K562 (cell line): ENCODE data around the gene PALLD. TPM values are rescaled to one million over a fixed set of nuclear protein-coding genes. Genes with fewer than 3 reads are reported as not detected.

Source experiments
- CHD2 ChIP-seq: IDR thresholded peaks from 2 replicates; pipeline ENCODE4 v1.6.1; 2011; ENCODE audit warnings: low read depth, low read length
- EHMT2 ChIP-seq: fragments of 450-650 bp; IDR thresholded peaks from 2 replicates; pipeline ENCODE4 v1.6.1; 2018; ENCODE audit warnings: antibody characterized with exemption
- HIVEP1 ChIP-seq: fragments of 250-450 bp; sonication (Bioruptor Pico); IDR thresholded peaks from 2 replicates; pipeline ENCODE4 v1.4.0; 2020; ENCODE audit warnings: mild to moderate bottlenecking
- MTA3 ChIP-seq: fragments of 450-650 bp; formaldehyde crosslinking; IDR thresholded peaks from 2 replicates; pipeline ENCODE4 v1.6.1; 2017; ENCODE audit warnings: mild to moderate bottlenecking, borderline replicate concordance
- NCOR1 ChIP-seq: fragments of 450-650 bp; IDR thresholded peaks from 2 replicates; pipeline ENCODE4 v1.6.1; 2016; ENCODE audit warnings: mild to moderate bottlenecking, moderate library complexity
- NUFIP1 ChIP-seq: fragments of 450-650 bp; IDR thresholded peaks from 2 replicates; pipeline ENCODE4 v1.6.1; 2018; ENCODE audit not compliant: partially characterized antibody
- RFX5 ChIP-seq: IDR thresholded peaks from 2 replicates; pipeline ENCODE4 v1.6.1; 2011; ENCODE audit warnings: low read depth, mild to moderate bottlenecking, improper control_type of control experiment, low read length
- ZFP1 ChIP-seq: fragments of 450-650 bp; formaldehyde crosslinking; IDR thresholded peaks from 2 replicates; pipeline ENCODE4 v1.4.0; 2020; ENCODE audit warnings: mild to moderate bottlenecking, mixed read lengths
- ZNF121 ChIP-seq: sonication (generic); formaldehyde crosslinking; conservative IDR thresholded peaks from 2 replicates; pipeline ENCODE4 v1.8.0; 2022; ENCODE audit warnings: missing genetic modification reagents
- ZNF133 ChIP-seq: fragments of 250-450 bp; sonication (Bioruptor Pico); IDR thresholded peaks from 2 replicates; pipeline ENCODE4 v1.4.0; 2020; ENCODE audit warnings: mild to moderate bottlenecking
- ZNF224 ChIP-seq: sonication (generic); formaldehyde crosslinking; IDR thresholded peaks from 2 replicates; pipeline ENCODE4 v1.8.0; 2022; ENCODE audit warnings: mild to moderate bottlenecking, missing genetic modification reagents
- ZNF717 ChIP-seq: fragments of 250-450 bp; sonication (Bioruptor Pico); IDR thresholded peaks from 2 replicates; pipeline ENCODE4 v1.5.0; 2021
- polyA plus RNA-seq, 8 experiments: library from polyadenylated mRNA; depleted of rRNA in 4 of 8; stranded (reverse) in 5 of 8; unstranded in 3 of 8; fragments of >200 nt; fragmentation: Nextera tagmentation in 2 of 8; fragmentation: Illumina TruSeq in 1 of 8; extraction: Ambion mirVana in 2 of 8; extraction: Trizol in 1 of 8; gene quantifications; 2 replicates each; pipeline versions ENCODE4 v1.2.1 to v1.2.3, GENCODE V29; 2011 to 2014; ENCODE audit warnings: inconsistent platforms in 1 of 8, missing spikeins in 1 of 8
- total RNA-seq, 7 experiments: library from RNA; depleted of rRNA in 6 of 7; stranded (reverse); fragments of >200 nt in 6 of 7; fragmentation: Illumina TruSeq in 2 of 7; extraction: Trizol in 2 of 7; gene quantifications; 2 replicates each; pipeline versions ENCODE4 v1.2.1 to v1.2.3, GENCODE V29; 2011 to 2021; ENCODE audit warnings: low replicate concordance in 1 of 7
- TF ChIP-seq, protein P1 (sequence below): fragments of 450-650 bp; IDR thresholded peaks from 2 replicates; pipeline ENCODE4 v1.7.1; 2018; ENCODE audit warnings: mild to moderate bottlenecking, low read depth; ENCODE audit not compliant: partially characterized antibody
- TF ChIP-seq, protein P2 (sequence below): fragments of 250-450 bp; sonication (Bioruptor Pico); IDR thresholded peaks from 2 replicates; pipeline ENCODE4 v1.5.1; 2021; ENCODE audit warnings: mild to moderate bottlenecking
- TF ChIP-seq, protein P3 (sequence below): sonication (generic); formaldehyde crosslinking; IDR thresholded peaks from 2 replicates; pipeline ENCODE4 v1.8.1; 2023; ENCODE audit warnings: mild to moderate bottlenecking, missing genetic modification reagents
- TF ChIP-seq, protein P4 (sequence below): fragments of 250-450 bp; sonication (Bioruptor Pico); IDR thresholded peaks from 2 replicates; pipeline ENCODE4 v1.4.0; 2020

PALLD gene
- total and polyA plus RNA-seq, 9 of the 15 experiments (the other 6 are each of a cell fraction or from before 2014, with no cell fraction given), result 0.01 to 0.35 (median 0.06) TPM; not detected in 3

DNA sequence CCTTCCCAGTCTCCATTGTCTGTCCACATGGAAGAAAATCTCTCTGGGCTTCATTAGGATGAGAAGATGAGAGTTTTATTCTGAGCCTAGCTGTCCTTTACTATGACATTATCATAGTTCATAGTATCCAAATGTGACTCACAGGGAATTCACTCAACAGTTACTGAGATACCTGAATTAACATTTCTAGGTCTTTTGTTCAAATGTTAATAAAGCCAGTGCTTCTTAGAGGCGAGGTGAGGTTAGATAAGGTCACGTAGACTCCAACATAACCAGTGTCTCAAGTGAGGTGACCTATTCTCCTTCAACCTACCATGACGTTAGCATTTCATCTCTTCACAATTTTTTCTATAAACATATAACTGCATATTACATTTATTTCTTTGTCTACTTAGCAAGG, 67.2 kb downstream of the PALLD start (continued):
- TF ChIP-seq, protein P1, sequence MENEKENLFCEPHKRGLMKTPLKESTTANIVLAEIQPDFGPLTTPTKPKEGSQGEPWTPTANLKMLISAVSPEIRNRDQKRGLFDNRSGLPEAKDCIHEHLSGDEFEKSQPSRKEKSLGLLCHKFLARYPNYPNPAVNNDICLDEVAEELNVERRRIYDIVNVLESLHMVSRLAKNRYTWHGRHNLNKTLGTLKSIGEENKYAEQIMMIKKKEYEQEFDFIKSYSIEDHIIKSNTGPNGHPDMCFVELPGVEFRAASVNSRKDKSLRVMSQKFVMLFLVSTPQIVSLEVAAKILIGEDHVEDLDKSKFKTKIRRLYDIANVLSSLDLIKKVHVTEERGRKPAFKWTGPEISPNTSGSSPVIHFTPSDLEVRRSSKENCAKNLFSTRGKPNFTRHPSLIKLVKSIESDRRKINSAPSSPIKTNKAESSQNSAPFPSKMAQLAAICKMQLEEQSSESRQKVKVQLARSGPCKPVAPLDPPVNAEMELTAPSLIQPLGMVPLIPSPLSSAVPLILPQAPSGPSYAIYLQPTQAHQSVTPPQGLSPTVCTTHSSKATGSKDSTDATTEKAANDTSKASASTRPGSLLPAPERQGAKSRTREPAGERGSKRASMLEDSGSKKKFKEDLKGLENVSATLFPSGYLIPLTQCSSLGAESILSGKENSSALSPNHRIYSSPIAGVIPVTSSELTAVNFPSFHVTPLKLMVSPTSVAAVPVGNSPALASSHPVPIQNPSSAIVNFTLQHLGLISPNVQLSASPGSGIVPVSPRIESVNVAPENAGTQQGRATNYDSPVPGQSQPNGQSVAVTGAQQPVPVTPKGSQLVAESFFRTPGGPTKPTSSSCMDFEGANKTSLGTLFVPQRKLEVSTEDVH, result no peak
- TF ChIP-seq CHD2 (no peak), MTA3 (no peak), HIVEP1 (CRISPR knock-in tag) (no peak), ZNF121 (CRISPR knock-in tag) (no peak), EHMT2 (no peak), ZFP1 (CRISPR knock-in tag) (no peak), RFX5 (no peak), ZNF224 (CRISPR knock-in tag) (no peak), NUFIP1 (no peak), NCOR1 (no peak), ZNF717 (CRISPR knock-in tag) (no peak), ZNF133 (CRISPR knock-in tag) (no peak)
- TF ChIP-seq, protein P2, sequence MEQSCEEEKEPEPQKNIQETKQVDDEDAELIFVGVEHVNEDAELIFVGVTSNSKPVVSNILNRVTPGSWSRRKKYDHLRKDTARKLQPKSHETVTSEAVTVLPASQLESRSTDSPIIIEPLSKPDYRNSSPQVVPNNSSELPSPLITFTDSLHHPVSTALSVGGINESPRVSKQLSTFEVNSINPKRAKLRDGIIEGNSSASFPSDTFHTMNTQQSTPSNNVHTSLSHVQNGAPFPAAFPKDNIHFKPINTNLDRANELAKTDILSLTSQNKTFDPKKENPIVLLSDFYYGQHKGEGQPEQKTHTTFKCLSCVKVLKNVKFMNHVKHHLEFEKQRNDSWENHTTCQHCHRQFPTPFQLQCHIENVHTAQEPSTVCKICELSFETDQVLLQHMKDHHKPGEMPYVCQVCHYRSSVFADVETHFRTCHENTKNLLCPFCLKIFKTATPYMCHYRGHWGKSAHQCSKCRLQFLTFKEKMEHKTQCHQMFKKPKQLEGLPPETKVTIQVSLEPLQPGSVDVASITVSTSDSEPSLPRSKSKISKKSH (CRISPR knock-in tag), result no peak
- TF ChIP-seq, protein P3, sequence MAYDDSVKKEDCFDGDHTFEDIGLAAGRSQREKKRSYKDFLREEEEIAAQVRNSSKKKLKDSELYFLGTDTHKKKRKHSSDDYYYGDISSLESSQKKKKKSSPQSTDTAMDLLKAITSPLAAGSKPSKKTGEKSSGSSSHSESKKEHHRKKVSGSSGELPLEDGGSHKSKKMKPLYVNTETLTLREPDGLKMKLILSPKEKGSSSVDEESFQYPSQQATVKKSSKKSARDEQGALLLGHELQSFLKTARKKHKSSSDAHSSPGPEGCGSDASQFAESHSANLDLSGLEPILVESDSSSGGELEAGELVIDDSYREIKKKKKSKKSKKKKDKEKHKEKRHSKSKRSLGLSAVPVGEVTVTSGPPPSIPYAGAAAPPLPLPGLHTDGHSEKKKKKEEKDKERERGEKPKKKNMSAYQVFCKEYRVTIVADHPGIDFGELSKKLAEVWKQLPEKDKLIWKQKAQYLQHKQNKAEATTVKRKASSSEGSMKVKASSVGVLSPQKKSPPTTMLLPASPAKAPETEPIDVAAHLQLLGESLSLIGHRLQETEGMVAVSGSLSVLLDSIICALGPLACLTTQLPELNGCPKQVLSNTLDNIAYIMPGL (CRISPR knock-in tag), result no peak
- TF ChIP-seq, protein P4, sequence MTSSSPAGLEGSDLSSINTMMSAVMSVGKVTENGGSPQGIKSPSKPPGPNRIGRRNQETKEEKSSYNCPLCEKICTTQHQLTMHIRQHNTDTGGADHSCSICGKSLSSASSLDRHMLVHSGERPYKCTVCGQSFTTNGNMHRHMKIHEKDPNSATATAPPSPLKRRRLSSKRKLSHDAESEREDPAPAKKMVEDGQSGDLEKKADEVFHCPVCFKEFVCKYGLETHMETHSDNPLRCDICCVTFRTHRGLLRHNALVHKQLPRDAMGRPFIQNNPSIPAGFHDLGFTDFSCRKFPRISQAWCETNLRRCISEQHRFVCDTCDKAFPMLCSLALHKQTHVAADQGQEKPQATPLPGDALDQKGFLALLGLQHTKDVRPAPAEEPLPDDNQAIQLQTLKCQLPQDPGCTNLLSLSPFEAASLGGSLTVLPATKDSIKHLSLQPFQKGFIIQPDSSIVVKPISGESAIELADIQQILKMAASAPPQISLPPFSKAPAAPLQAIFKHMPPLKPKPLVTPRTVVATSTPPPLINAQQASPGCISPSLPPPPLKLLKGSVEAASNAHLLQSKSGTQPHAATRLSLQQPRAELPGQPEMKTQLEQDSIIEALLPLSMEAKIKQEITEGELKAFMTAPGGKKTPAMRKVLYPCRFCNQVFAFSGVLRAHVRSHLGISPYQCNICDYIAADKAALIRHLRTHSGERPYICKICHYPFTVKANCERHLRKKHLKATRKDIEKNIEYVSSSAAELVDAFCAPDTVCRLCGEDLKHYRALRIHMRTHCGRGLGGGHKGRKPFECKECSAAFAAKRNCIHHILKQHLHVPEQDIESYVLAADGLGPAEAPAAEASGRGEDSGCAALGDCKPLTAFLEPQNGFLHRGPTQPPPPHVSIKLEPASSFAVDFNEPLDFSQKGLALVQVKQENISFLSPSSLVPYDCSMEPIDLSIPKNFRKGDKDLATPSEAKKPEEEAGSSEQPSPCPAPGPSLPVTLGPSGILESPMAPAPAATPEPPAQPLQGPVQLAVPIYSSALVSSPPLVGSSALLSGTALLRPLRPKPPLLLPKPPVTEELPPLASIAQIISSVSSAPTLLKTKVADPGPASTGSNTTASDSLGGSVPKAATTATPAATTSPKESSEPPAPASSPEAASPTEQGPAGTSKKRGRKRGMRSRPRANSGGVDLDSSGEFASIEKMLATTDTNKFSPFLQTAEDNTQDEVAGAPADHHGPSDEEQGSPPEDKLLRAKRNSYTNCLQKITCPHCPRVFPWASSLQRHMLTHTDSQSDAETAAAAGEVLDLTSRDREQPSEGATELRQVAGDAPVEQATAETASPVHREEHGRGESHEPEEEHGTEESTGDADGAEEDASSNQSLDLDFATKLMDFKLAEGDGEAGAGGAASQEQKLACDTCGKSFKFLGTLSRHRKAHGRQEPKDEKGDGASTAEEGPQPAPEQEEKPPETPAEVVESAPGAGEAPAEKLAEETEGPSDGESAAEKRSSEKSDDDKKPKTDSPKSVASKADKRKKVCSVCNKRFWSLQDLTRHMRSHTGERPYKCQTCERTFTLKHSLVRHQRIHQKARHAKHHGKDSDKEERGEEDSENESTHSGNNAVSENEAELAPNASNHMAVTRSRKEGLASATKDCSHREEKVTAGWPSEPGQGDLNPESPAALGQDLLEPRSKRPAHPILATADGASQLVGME, result no peak
- TF ChIP-seq, all 486 proteins: peak for 0
